Testis (tissue), 3 donors: ENCODE results near the gene TUFM. TPM values are rescaled to one million over a fixed set of nuclear protein-coding genes. Genes with fewer than 3 reads are reported as not detected.

Source experiments
- DNase-seq: peaks from one replicate; pipeline ENCODE4 v3.0.0-alpha.2; 2019
- H3K27ac ChIP-seq, 2 donors: fragments of 200-600 bp; sonication (generic); one replicate each; pipeline ENCODE4 v1.5.1; 2019
- H3K27me3 ChIP-seq: fragments of 200-600 bp; sonication (generic); one replicate; pipeline ENCODE4 v1.5.1; 2019
- H3K36me3 ChIP-seq: fragments of 200-600 bp; sonication (generic); one replicate; pipeline ENCODE4 v1.5.1; 2017; ENCODE audit warnings: low read depth; ENCODE audit errors: missing control alignments
- H3K4me1 ChIP-seq: fragments of 200-600 bp; sonication (generic); one replicate; pipeline ENCODE4 v1.5.1; 2019
- H3K4me3 ChIP-seq, 2 donors: fragments of 200-600 bp; sonication (generic); one replicate each; pipeline ENCODE4 v1.5.1; 2017 to 2019
- H3K9me3 ChIP-seq: fragments of 200-600 bp; sonication (generic); one replicate; pipeline ENCODE4 v1.5.1; 2017
- POLR2A ChIP-seq: fragments of 450-650 bp; IDR thresholded peaks from one replicate; pipeline ENCODE4 v1.6.1; 2017; ENCODE audit warnings: antibody characterized with exemption, mild to moderate bottlenecking, moderate library complexity
- WGBS, 2 donors: methylation state at CpG; one replicate each; pipeline ENCODE4 v1.1.5; 2018; 5-methylcytosine and 5-hydroxymethylcytosine counted together
- intact Hi-C: fragments of 100-400 bp; cut with DNase I; formaldehyde crosslinking; loops from one replicate; pipeline ENCODE4 v1.15.1; 2023; ENCODE audit warnings: low total_unique reads
- polyA plus RNA-seq: library from polyadenylated mRNA; stranded (reverse); fragments of 350-450 nt; fragmentation: Illumina TruSeq; extraction: RNeasy Lipid Tissue Mini Kit (QIAGEN cat#74804); gene quantifications from one replicate; pipeline ENCODE4 v1.2.3, GENCODE V29; 2014; ENCODE audit warnings: low read depth, low replicate concordance; ENCODE audit not compliant: insufficient read depth
- total RNA-seq, 2 donors: library from RNA; depleted of rRNA; stranded (reverse); fragments of >200 nt; gene quantifications; one replicate each; pipeline ENCODE4 v1.2.3, GENCODE V29; 2016
- TF ChIP-seq, protein P1 (sequence below), 3 experiments: fragments of 450-650 bp in 2 of 3; fragments of 200-600 bp in 1 of 3; sonication (generic) in 1 of 3; IDR thresholded peaks; one replicate each; pipeline ENCODE4 v1.5.1; 2016 to 2019; ENCODE audit warnings: antibody characterized with exemption in 3 of 3, mild to moderate bottlenecking in 2 of 3, moderate library complexity in 1 of 3

TUFM gene
- total and polyA plus RNA-seq, 3 donors from 2014 or later: 134 to 213 (median 140) TPM

DNA sequence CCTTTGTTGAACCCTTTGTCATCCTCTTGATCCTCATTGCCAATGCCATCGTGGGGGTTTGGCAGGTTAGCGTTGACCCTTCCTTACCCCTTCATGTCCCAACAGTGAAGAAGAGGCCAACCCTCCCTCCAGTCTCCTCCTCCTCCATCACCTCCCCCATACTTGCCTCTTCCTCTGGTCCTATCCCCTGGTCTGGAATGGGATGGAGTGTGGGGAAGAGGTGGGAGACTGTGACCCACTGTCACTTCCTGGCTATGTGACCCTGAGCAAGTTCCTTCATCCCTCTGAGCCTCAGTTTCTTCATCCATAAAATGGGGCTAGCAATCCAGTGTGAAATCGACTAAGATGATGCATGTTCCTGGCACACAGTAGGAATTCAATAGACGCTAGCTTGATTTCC is 34.8 kb upstream of the TUFM start:
- Histone ChIP-seq H3K27ac (no peak overlapping the region), H3K27me3 (no peaks in the 10 kb centered on the region), H3K36me3 (no peaks in the 10 kb centered on the region), H3K9me3 (no peaks in the 10 kb centered on the region), H3K4me1 (peaks cover 5% of the 10 kb centered on the region), H3K4me3 (no peak overlapping the region)
- intact Hi-C loops: no loop called here
- TF ChIP-seq, protein P1, sequence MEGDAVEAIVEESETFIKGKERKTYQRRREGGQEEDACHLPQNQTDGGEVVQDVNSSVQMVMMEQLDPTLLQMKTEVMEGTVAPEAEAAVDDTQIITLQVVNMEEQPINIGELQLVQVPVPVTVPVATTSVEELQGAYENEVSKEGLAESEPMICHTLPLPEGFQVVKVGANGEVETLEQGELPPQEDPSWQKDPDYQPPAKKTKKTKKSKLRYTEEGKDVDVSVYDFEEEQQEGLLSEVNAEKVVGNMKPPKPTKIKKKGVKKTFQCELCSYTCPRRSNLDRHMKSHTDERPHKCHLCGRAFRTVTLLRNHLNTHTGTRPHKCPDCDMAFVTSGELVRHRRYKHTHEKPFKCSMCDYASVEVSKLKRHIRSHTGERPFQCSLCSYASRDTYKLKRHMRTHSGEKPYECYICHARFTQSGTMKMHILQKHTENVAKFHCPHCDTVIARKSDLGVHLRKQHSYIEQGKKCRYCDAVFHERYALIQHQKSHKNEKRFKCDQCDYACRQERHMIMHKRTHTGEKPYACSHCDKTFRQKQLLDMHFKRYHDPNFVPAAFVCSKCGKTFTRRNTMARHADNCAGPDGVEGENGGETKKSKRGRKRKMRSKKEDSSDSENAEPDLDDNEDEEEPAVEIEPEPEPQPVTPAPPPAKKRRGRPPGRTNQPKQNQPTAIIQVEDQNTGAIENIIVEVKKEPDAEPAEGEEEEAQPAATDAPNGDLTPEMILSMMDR (IDR thresholded peaks at IDR 0.05): no peak
- no peak for TF ChIP-seq POLR2A
- DNase-seq: no peak
- WGBS, 2 donors: 69 to 73% methylated on average over 4 of the region's 4 CpGs

DNA sequence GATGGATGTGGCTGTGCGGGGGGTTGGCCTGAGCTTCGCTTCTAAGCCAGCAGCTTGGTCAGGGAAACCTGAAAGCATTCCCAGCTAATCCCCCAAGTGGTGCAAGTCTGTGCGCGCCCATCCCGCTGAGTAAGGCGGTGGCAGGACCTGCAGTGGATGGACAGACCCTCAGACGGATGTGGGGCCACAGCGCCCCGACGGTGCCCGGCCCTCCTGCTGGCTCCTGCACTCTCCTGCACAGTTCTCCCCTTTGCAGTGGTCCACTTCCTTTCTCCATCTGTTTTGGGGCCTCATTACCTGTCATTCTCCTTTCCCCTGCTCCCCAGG is 34.4 kb upstream of the TUFM start:
- Histone ChIP-seq H3K9me3 (no peaks in the 10 kb centered on the region), H3K4me1 (peaks cover 5% of the 10 kb centered on the region), H3K27ac (no peak overlapping the region), H3K4me3 (no peak overlapping the region), H3K27me3 (no peaks in the 10 kb centered on the region), H3K36me3 (no peaks in the 10 kb centered on the region)
- no peak for DNase-seq
- intact Hi-C loops: no loop called here
- TF ChIP-seq, protein P1 (IDR thresholded peaks at IDR 0.05): no peak
- TF ChIP-seq POLR2A: no peak
- 13 to 21% methylated on average over 5 to 11 of the region's 11 CpGs for WGBS, 2 donors

DNA sequence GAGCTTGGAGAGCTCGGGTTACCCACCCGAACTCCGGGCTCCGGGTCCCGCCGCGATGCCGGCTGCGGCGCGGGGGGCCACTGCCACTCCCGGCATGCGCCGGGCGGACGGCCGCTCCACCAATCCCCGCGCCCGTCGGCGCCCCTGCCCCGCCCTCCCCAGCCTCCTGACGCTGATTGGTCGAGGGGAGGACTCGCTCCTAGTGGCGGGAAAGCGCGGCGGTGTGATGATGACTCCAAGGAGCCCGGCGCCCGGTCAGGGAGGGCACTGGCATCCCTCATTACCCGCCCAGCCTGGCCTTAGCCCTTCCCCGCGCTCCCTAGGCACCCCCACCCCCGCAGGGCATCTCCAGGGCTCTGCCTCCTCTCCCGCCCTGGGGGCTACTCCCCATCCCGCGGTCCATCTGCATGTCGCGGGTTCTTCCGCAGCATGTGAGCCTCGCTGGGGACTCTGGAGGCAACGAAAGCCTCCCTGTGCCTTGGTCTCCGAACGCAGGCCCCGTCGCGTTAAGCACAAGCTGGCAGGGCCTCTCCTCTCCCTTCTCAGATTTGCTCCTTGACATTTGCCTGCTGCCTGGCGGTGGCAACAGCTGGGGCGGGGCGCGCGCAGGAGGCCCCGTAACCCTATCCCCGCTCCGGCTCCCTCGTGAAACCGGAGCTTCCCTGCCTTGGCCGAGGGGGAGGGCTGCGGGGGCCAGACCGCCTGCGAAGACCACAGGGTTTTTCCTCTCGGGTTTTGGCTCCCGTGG is 33.9 kb upstream of the TUFM start:
- H3K4me3 ChIP-seq: peak overlapping the region; percentile 56 to 58
- no peak for TF ChIP-seq POLR2A
- TF ChIP-seq, protein P1 (IDR thresholded peaks at IDR 0.05): peak in 1 of 3 experiments; percentile 26
- 1 to 2% methylated on average over 31 to 34 of the region's 66 CpGs for whole genome bisulfite sequencing, 2 donors
- no peak overlapping the region for H3K27ac ChIP-seq
- peaks cover 9% of the 10 kb centered on the region for H3K4me1 ChIP-seq
- no peaks in the 10 kb centered on the region for H3K9me3 ChIP-seq
- intact Hi-C loops: no loop called here
- no peaks in the 10 kb centered on the region for H3K27me3 ChIP-seq
- peak; percentile 90 for DNase-seq
- H3K36me3 ChIP-seq: no peaks in the 10 kb centered on the region

DNA sequence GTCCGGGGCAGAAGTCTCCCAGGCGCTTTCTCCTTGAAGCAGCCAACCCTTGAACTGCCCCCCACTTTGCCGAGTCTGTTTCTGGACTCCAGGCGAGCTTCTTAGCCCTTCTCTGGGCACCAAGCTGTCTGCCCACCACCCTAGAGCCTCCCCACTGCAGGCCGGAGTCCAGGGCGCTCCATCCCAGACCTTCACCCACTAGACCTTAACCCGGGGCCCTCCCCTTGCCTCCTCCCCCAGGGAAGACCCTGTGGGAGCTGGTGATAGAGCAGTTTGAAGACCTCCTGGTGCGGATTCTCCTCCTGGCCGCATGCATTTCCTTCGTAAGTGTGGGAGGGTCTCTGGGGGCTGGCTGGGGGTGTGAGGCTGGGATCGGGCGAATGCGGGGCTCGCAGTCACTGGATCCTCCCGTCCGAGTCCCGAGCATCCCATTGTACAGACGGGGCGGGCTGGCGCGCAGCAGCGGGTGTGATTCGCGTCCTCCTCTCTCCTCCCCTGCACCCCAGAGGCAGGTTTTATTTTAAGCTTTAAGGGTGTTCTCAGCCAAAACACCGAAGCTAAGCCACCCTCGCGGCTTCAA is 33.2 kb upstream of the TUFM start:
- no peak for TF ChIP-seq POLR2A
- TF ChIP-seq, protein P1 (IDR thresholded peaks at IDR 0.05): no peak
- intact Hi-C loops: no loop called here
- no peaks in the 10 kb centered on the region for H3K36me3 ChIP-seq
- DNase-seq: no peak
- WGBS, 2 donors: 1 to 4% methylated on average over 18 to 21 of the region's 27 CpGs
- no peaks in the 10 kb centered on the region for H3K9me3 ChIP-seq
- H3K4me3 ChIP-seq: peak overlapping the region; percentile 56 to 58
- peaks cover 9% of the 10 kb centered on the region for H3K4me1 ChIP-seq
- no peak overlapping the region for H3K27ac ChIP-seq
- no peaks in the 10 kb centered on the region for H3K27me3 ChIP-seq
